HCT116 (cell line): ENCODE results near the gene SLC6A7.
"Not testable (repeated sequence)": the region's sequence is repeated elsewhere in the genome, so short reads cannot be mapped to it uniquely, and the experiment has no call there.

ENCODE experiments used
- ATF3 ChIP-seq: IDR thresholded peaks from 2 replicates; pipeline ENCODE4 v1.6.1; 2012
- CTCF ChIP-seq, 3 experiments: fragments of 200-600 bp in 1 of 3; sonication (generic) in 1 of 3; IDR thresholded peaks in 2 of 3; conservative IDR thresholded peaks in 1 of 3; 2 replicates each; pipeline ENCODE4 v1.5.1; 2012 to 2017; ENCODE audit warnings: low read depth in 2 of 3, low read length in 2 of 3, antibody characterized with exemption in 1 of 3, borderline replicate concordance in 1 of 3, control low read depth in 1 of 3, mild to moderate bottlenecking in 1 of 3, mixed read lengths in 1 of 3, mixed run types in 1 of 3, moderate library complexity in 1 of 3; ENCODE audit not compliant: insufficient read depth in 1 of 3
- JUND ChIP-seq: IDR thresholded peaks from 2 replicates; pipeline ENCODE4 v1.6.1; 2012
- POLR2A ChIP-seq: IDR thresholded peaks from 2 replicates; pipeline ENCODE4 v1.7.0; 2011; ENCODE audit warnings: borderline replicate concordance; ENCODE audit not compliant: insufficient read depth, insufficient read length; ENCODE audit errors: extremely low read depth
- POLR2AphosphoS5 ChIP-seq: IDR thresholded peaks from 2 replicates; pipeline ENCODE4 v1.6.1; 2011; ENCODE audit warnings: mild to moderate bottlenecking, low read depth, low read length, moderate library complexity
- SP1 ChIP-seq: IDR thresholded peaks from 2 replicates; pipeline ENCODE4 v1.6.1; 2012; ENCODE audit warnings: low read depth

- not testable (repeated sequence) for TF ChIP-seq JUND; POLR2A; ATF3; POLR2AphosphoS5; CTCF (IDR thresholded peaks at IDR 0.05 in 2 of 3, conservative IDR thresholded peaks at IDR 0.05 in 1 of 3; ENCODE audit: borderline replicate concordance in 1 of 3, insufficient read depth in 1 of 3, low read depth in 2 of 3, low read length in 2 of 3); SP1
Observed at GRCh38 chr5:150248493-150248892, 58.6 kb downstream of the SLC6A7 start.
